ENCODE measurements around the gene ADNP.

ADNP gene

GRCh38 chr20:50865591-50865990 lies 65.6 kb downstream of the ADNP start:
- no peak for TF ChIP-seq CTCF (IDR thresholded peaks at IDR 0.05; ENCODE audit: unreplicated experiment in 3 of 3)
- Mint-ChIP-seq H3K27me3 (ENCODE audit: low read depth) (peaks cover 6% of the 10 kb centered on the region), H3K9me3 (no peaks in the 10 kb centered on the region), H3K36me3 (ENCODE audit: low read depth) (no peaks in the 10 kb centered on the region), H3K27ac (no peak overlapping the region), H3K4me3 (no peak overlapping the region), H3K4me1 (peaks cover 3% of the 10 kb centered on the region)

GRCh38 chr20:50865114-50865513 lies 66.1 kb downstream of the ADNP start:
- Mint-ChIP-seq H3K27me3 (ENCODE audit: low read depth) (peaks cover 6% of the 10 kb centered on the region), H3K4me1 (no peaks in the 10 kb centered on the region), H3K9me3 (no peaks in the 10 kb centered on the region), H3K27ac (no peak overlapping the region), H3K4me3 (no peak overlapping the region), H3K36me3 (ENCODE audit: low read depth) (no peaks in the 10 kb centered on the region)
- TF ChIP-seq CTCF (IDR thresholded peaks at IDR 0.05; ENCODE audit: unreplicated experiment in 3 of 3) = no peak

- Mint-ChIP-seq H3K9me3 (no peaks in the 10 kb centered on the region), H3K4me1 (no peaks in the 10 kb centered on the region), H3K36me3 (ENCODE audit: low read depth) (no peaks in the 10 kb centered on the region), H3K4me3 (no peak overlapping the region), H3K27ac (no peak overlapping the region), H3K27me3 (ENCODE audit: low read depth) (peaks cover 6% of the 10 kb centered on the region)
- no peak for TF ChIP-seq CTCF (IDR thresholded peaks at IDR 0.05; ENCODE audit: unreplicated experiment in 3 of 3)
These were observed 68.7 kb downstream of the ADNP start for GRCh38 chr20:50862546-50862945.

- Mint-ChIP-seq H3K4me3 (no peak overlapping the region), H3K27me3 (ENCODE audit: low read depth) (peaks cover 9% of the 10 kb centered on the region), H3K4me1 (no peaks in the 10 kb centered on the region), H3K9me3 (no peaks in the 10 kb centered on the region), H3K36me3 (ENCODE audit: low read depth) (no peaks in the 10 kb centered on the region), H3K27ac (no peak overlapping the region)
- TF ChIP-seq CTCF (IDR thresholded peaks at IDR 0.05; ENCODE audit: unreplicated experiment in 3 of 3) = no peak
These were observed 70.2 kb downstream of the ADNP start for GRCh38 chr20:50861012-50861411.

GRCh38 chr20:50859161-50859560 lies 72.1 kb downstream of the ADNP start:
- TF ChIP-seq CTCF (IDR thresholded peaks at IDR 0.05; ENCODE audit: unreplicated experiment in 3 of 3) = no peak
- no peaks in the 10 kb centered on the region for H3K36me3 Mint-ChIP-seq (ENCODE audit: low read depth)
- no peaks in the 10 kb centered on the region for H3K4me1 Mint-ChIP-seq
- no peak overlapping the region for H3K27ac Mint-ChIP-seq
- H3K4me3 Mint-ChIP-seq = no peak overlapping the region
- peaks cover 21% of the 10 kb centered on the region for H3K27me3 Mint-ChIP-seq (ENCODE audit: low read depth)
- no peaks in the 10 kb centered on the region for H3K9me3 Mint-ChIP-seq

- Mint-ChIP-seq H3K27ac (no peak overlapping the region), H3K36me3 (ENCODE audit: low read depth) (no peaks in the 10 kb centered on the region), H3K4me1 (no peaks in the 10 kb centered on the region), H3K9me3 (no peaks in the 10 kb centered on the region), H3K27me3 (ENCODE audit: low read depth) (peaks cover 23% of the 10 kb centered on the region), H3K4me3 (no peak overlapping the region)
- TF ChIP-seq CTCF (IDR thresholded peaks at IDR 0.05; ENCODE audit: unreplicated experiment in 3 of 3) = no peak
These were observed 72.7 kb downstream of the ADNP start for GRCh38 chr20:50858525-50858924.
